GM12873 (cell line): ENCODE measurements around the gene CETN1.
A peak's percentile ranks its signal among the peaks of the same experiment; 100 is the strongest.

Source experiments
- TF ChIP-seq, protein P1 (sequence below): IDR thresholded peaks from 2 replicates; pipeline ENCODE4 v1.5.1; 2012; ENCODE audit warnings: low read depth, mild to moderate bottlenecking, moderate library complexity, low read length, control low read depth; ENCODE audit not compliant: insufficient read depth; ENCODE audit errors: missing control alignments

Gene CETN1

DNA sequence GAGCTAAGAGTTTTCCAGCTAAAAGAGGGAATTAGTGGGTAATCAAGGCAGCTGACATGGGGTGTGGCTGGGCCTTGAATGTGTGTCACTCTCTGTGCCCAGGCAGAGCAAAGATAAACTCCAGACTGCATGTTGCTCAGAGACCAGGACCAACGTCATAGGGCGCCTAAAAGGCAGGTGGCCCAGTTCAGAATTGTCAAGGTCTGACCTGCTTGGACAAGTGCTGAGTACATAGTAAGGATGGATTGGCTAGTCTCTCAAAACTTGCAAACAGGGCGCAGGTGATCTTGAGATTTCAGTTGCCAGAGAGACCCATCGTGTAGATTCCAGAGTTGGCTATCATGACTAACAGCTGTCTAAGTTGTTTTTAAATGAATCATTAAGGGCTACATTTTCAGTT lies 35.6 kb downstream of the CETN1 start:
- TF ChIP-seq, protein P1, sequence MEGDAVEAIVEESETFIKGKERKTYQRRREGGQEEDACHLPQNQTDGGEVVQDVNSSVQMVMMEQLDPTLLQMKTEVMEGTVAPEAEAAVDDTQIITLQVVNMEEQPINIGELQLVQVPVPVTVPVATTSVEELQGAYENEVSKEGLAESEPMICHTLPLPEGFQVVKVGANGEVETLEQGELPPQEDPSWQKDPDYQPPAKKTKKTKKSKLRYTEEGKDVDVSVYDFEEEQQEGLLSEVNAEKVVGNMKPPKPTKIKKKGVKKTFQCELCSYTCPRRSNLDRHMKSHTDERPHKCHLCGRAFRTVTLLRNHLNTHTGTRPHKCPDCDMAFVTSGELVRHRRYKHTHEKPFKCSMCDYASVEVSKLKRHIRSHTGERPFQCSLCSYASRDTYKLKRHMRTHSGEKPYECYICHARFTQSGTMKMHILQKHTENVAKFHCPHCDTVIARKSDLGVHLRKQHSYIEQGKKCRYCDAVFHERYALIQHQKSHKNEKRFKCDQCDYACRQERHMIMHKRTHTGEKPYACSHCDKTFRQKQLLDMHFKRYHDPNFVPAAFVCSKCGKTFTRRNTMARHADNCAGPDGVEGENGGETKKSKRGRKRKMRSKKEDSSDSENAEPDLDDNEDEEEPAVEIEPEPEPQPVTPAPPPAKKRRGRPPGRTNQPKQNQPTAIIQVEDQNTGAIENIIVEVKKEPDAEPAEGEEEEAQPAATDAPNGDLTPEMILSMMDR: no peak

DNA sequence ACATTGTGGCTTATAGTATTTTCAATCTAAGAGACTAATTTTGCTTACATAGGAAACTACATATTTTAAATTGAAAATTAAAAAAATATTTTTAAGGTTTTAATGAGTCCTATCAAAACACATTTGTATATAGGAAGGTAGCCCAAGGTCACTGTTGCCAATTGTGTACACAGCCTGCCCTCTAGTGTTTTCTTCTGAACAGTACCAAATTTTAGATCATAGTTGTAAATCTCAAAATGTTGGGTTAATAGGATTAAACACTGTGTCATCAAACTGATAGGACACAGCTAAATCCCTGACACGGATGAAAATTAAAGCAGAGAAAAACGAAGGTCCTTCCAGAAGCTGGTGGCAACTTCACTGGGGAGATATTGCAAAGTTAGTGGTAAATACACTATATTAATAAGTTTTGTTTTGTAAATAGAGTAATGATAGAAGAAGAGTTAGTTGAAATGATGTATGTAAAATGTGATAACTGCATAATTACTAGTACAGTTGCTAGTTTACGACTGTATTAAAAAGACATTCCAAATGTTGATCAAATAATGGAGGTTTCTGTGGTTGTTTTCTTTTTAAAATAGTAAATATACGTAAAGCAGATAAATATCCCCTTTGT lies 36.3 kb downstream of the CETN1 start:
- TF ChIP-seq, protein P1: peak; percentile 57

DNA sequence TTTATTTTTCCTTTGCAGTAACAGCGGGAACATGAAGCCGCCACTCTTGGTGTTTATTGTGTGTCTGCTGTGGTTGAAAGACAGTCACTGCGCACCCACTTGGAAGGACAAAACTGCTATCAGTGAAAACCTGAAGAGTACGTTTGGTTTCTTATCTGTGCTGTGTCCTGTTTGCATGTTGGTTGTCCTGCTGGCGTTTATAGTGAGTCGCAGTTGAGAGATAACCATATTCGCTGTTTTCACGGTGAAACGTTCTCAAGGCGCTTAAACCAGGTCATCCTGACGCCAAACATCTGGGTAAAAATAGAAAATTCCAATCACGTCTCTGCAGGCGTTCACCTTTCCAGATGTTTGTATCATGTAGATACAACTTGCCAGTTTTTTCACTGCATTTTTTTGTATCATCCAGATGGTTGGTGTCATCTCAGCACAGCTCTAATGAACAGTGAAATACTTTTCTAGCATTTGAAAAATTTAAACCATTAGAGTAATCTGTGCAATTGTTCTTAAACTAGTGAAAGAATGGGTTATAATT lies 37.9 kb downstream of the CETN1 start:
- TF ChIP-seq, protein P1: no peak

DNA sequence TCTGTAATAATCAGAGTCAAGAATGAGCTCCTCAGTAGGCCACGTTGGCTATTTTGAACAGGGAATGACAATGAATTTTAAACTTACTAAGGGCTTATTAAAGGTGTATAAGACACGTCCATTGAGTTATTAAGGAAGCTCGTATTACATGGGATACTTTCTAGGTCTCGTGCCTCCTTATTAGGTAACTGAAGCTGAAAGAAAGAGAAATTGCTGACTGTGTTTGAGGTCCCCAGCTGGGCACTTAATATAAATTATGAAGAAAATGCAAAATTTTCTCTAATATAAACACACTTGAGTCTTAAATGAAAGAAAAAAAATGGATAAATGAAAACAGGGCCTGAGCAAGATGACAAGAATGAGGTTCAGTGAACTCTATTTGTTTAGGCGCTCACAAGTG lies 38.4 kb downstream of the CETN1 start:
- TF ChIP-seq, protein P1: no peak

DNA sequence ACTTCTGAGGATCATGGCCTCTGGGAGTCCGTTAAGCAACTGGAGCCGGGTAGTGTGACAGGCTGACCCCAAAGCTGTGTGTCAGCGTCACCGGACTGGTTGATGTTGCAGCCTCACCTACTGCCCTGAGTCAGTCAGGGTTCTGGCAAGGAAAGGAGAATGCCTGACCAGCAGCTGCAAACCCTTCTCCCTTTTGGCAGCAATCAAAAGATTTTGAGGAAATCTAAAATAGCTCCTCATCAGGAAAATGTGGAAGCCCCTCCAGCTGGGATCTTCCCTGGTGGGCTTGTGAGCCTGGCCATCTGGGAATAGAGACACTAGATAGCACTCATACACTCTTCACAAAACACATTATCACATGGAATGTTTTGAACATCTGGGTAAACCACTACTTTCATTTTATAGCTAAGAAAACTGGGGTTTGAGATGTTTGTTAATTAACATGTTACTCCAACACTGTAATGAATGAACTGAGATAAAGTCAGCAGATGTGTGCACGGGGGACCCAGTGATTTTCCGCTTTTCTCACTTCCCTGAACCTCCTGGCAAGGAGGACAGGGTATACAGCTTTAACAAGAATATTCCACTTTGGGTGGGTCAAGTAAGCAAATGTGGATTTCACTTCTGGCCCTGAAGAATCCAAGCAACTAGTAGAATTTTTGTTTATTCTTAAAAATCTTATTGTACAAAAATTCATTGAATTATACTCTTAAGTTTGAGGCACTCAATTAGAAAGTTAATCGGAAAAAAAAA lies 41.3 kb downstream of the CETN1 start:
- TF ChIP-seq, protein P1: no peak

DNA sequence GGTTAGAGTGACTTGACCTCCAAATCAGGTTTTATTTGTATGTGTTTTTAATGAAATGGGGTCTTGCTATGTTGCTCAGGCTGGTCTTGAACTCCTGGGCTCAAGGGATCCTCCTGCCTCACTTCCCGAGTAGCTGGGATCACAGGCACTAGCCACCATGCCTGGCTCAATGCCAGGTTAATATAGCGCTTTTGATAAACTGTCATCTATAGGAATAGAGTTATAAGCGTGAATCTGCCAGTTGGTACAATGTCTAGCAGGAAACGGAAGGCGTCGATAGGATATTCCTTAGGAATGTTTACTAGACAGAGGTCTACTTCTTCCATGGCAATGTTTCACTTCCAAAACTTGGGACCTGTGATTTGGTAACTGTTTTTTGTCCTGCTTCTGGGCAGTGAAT lies 42.1 kb downstream of the CETN1 start:
- TF ChIP-seq, protein P1: no peak

DNA sequence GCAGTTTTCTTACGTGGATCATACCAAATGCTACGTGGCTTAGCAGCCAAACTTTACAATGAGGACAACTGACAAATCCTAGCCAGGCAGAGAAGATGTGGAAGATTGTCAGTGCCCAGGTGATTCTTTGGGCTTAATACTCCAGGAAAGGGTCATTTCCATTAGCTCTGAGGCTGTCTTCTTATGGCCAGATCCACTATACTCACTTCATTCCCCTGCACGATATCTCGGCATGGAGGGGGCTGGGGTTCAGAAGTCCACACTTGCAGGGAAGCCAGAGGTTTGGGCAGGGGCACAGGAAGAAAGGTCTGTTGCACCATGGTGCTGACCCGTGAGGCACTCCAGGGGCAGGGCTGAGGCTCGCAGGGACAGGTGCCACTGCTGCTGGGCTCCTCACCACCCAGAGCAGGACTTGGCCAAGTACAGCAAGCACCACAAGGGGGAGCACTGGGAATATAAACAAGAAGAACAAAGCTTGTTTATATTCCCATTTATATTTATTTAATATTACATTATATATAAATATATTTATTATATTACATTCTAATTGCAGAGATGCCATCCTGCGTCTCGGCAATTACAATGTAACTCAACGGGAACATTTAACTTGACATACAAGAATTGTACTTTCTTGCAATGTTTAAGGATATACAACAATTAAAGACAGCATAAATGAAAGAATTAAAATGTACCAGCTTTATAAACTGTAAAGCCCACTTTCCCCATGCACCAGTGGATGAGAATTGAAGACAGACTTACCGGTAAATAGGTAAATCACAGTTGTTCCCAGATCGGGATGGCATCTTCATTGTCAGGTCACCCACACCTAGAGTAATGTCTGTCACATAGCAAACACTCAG lies 43.8 kb downstream of the CETN1 start:
- TF ChIP-seq, protein P1: peak; percentile 60
